DMS53 treated with DMSO at 0.1 percent for 48 hours (cell line): Measurements from ENCODE around the gene FXYD5.
"Not testable (repeated sequence)": the region's sequence is repeated elsewhere in the genome, so short reads cannot be mapped to it uniquely, and the experiment has no call there.

Experiments used
- DNase-seq: peaks from one replicate; lab custom pipeline; 2025; ENCODE audit not compliant: unreplicated experiment; lab: John Stamatoyannopoulos, UW

FXYD5 gene

GRCh38 chr19:35136977-35137702, 17.4 kb upstream of the FXYD5 start:
- DNase-seq: no peak

GRCh38 chr19:35138305-35138892, 16.1 kb upstream of the FXYD5 start, which contains the start of gene FXYD1:
Gene FXYD1 (plus strand): TSS chr19:35138824. CDS start chr19:35140080, 1,256 bp downstream.
- DNase-seq: no peak

GRCh38 chr19:35140207-35140961, 14.2 kb upstream of the FXYD5 start:
- DNase-seq: peak; percentile 26

GRCh38 chr19:35140962-35141836, 13.3 kb upstream of the FXYD5 start:
- DNase-seq: peak; percentile 92

GRCh38 chr19:35141837-35142605, 12.5 kb upstream of the FXYD5 start:
- DNase-seq: peak; percentile 38

- DNase-seq: peak; percentile 58
These were observed 11.8 kb upstream of the FXYD5 start for GRCh38 chr19:35142606-35143230.

GRCh38 chr19:35143231-35143715, 11.3 kb upstream of the FXYD5 start, which contains the start of gene FXYD7:
Gene FXYD7 (plus strand): TSS chr19:35143255. CDS start chr19:35143334, 79 bp downstream.
- no peak for DNase-seq

- no peak for DNase-seq
These were observed 10.7 kb upstream of the FXYD5 start for GRCh38 chr19:35143818-35144217.

GRCh38 chr19:35144259-35144599, 10.3 kb upstream of the FXYD5 start:
- no peak for DNase-seq

- no peak for DNase-seq
These were observed 9.7 kb upstream of the FXYD5 start for GRCh38 chr19:35144600-35145436.

GRCh38 chr19:35146746-35147459, 7.6 kb upstream of the FXYD5 start:
- no peak for DNase-seq

GRCh38 chr19:35149463-35149862, 5.1 kb upstream of the FXYD5 start:
- DNase-seq: no peak

- DNase-seq: no peak
These were observed 4.1 kb upstream of the FXYD5 start for GRCh38 chr19:35150445-35150844.

- no peak for DNase-seq
These were observed 3.1 kb upstream of the FXYD5 start for GRCh38 chr19:35151273-35152065.

GRCh38 chr19:35153129-35153522, 1.4 kb upstream of the FXYD5 start:
- DNase-seq: not testable (repeated sequence)

GRCh38 chr19:35153701-35154524, 622 bp upstream of the FXYD5 start:
- DNase-seq: no peak
